Fibroblast of upper back skin (primary cell): ENCODE results near the gene SIM2.

Source experiments
- DNase-seq: peaks from one replicate; pipeline ENCODE4 v3.0.0-alpha.2; 2013

The SIM2 gene

DNA sequence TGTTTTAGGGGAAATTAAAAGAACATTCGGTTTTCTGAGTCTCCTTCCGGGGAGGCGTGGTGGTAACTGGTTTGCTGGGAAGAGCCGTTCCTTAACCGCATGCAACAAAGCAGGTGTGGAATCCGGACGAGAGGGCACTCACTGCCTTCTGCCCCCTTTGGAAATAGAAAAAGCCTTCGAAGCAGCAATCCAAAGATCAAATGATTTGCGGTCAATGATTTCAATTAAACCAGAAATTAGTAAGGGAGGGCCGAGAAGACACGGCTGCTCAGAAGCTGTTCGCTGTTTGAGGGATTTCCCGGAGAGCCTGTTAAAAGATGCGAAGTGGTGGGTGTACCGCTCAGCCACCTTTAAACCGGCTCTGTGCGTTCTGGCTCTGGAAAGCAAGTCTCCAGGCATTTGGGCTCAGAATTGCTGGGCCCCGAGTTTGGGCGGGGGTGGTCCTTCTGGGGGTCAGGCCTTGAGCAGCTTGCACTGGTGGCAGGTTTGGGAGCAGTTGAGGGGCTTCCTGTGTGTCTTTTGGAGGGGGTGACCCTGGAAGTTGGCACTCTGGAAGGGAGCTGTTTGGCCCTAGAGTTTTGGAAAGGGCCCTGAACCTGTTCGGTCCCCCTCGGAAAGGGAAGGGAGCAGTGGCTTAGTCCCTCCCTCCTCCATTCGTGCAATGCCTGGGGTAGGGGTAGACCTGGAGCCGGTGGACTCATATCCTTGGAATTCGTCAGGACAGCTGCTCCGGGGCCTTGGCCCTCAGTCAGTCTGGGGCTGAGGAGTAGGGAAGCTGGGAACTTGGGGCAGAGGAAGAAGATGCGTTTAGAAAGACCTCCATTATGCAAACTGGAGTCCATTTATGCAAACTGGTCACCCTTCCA, 3.1 kb downstream of the SIM2 start:
- DNase-seq, result peak; percentile 34

DNA sequence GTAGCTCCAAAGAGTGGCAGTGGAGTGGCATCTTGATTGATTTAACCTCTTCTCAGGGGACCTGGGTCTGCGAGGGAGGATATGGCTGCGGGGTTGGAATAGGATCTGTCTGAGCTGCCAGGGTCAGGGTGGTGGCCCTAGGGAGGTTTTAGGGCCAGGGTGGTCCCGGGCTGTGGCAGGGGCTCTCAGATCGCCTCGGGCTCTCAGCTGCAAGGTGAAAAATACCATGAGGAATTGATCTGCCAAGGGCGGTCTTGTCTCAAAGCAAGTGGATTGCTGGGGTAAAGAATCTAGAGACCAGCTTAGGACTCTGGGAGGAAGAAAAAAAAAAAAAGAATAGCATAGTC, 3.7 kb downstream of the SIM2 start:
- DNase-seq, result no peak

DNA sequence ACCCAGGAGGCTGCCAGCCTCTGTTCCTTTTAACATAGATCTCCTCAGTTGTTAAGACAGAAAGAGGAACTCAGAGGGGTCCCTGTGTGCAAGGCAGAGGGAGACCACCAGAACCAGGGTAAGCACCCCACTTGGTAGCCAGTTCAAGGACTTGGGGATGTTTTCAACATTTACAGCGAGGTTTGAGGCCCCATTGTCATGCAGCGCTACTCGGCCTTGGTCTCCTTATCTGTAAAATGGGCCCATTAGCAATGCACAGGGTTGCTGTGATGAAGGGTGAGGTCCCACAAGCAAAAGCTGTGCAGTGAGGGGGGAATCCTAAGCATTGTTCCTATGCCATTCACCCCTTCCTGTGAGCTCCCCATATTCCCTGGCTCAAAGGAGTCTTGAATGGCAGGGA, 4.2 kb downstream of the SIM2 start:
- DNase-seq, result no peak

DNA sequence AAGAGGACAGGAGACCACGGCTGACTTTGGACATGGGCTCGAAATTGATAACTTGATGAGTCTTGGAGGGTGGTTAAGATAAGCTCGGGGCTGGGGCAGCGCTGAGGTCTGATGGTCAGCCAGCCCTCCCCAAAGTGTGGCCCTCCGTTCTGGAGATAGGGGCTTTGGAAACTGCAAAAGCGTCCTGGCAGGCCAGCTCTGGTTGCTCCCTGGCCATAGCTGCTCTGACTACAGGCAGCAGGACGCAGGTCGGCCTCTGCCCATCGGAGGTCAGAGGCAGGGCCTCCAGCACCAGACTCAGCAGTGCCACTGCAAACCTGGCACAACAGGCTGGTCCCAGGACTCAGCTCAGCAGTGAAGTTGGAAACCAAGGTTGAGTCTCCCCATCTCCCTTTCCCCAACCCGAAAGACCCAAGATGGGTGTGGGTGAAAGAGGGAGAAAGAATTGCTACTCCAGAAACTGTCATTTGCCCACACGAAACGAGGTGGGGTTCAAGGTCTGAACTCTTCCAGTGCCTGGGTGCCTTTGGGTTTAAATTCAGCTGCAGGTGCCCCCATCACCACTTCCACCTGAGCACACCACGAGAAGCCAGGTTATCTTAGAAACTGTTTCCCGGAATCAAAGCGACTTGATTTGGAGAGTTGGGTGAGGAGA, 4.8 kb downstream of the SIM2 start:
- no peak for DNase-seq

DNA sequence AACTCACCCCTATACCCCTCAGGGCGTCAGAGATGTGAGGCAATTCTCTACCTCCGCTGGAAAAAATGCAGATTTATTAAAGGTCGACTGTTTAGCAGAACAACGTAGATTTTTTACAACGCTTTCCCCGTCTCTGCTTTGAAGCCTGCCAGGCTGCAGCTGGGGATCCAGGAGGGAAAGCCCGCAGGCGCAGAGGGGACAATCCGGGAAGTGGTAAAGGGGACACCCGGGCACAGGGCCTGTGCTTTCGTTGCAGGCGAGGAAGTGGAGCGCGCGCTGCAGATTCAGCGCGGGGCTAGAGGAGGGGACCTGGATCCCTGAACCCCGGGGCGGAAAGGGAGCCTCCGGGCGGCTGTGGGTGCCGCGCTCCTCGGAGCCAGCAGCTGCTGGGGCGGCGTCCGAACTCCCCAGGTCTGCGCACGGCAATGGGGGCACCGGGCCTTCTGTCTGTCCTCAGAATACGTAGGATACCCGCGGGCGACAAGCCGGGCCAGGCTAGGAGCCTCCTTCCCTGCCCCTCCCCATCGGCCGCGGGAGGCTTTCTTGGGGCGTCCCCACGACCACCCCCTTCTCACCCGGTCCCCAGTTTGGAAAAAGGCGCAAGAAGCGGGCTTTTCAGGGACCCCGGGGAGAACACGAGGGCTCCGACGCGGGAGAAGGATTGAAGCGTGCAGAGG, 5.5 kb downstream of the SIM2 start:
- DNase-seq, result no peak

DNA sequence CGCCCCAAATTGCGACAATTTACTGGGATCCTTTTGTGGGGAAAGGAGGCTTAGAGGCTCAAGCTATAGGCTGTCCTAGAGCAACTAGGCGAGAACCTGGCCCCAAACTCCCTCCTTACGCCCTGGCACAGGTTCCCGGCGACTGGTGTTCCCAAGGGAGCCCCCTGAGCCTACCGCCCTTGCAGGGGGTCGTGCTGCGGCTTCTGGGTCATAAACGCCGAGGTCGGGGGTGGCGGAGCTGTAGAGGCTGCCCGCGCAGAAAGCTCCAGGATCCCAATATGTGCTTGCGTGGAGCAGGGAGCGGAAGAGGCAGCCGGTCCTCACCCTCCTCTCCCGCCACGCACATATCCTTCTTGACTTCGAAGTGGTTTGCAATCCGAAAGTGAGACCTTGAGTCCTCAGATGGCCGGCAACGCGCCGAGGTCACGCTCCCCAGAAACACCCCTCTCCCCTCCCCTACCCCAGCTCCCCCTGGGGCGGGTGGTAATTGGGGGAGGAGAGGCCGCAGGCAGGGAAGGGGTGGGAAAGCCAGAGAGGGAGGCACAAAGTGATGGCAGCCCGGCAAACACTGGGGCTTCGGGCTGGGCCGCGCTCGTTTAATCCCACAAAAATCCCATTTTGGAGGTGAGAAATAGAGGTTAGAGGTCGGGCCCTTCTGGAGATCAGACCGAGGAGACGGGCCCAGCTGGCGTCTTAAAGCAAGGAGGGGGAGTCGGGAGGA, 6.2 kb downstream of the SIM2 start:
- DNase-seq, result no peak

DNA sequence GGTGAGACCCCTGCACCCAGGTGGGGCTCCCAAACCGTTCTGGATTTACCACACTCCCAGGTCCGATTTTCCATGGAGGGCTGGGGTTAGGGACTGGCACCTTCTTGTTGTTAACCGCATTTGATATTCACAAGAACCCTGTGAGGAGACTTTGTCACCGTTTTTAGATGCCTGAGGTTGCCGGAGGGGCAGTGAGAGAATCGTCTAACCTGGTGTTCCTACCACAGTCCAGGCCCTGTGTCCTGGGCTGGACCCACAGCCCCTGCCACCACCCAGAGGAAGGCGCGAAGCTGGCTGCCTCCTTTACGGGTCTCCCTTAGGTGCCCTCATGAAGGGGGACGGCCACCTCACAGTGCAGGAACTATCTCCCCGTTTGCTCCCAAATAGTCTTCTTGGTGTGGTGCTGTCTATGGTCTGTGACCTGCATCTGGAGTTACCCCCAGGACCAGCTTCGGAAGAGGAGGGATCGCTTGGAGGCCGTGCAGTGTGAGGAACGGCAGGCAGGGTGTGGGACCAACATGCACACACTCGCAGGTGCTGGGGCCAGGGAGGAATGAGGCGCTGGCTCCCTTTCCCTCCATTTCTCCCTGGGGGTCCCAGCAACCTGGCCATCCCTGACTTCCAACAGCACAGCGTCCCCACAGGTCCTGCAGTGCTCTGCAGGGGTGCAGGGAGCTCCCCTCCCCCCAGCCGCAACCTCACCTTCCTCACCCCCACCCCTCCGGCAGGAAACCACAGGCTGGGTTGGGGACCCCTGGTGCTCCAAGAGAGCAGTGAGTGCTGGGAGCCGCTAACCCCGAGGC, 7.0 kb downstream of the SIM2 start:
- DNase-seq, result no peak

DNA sequence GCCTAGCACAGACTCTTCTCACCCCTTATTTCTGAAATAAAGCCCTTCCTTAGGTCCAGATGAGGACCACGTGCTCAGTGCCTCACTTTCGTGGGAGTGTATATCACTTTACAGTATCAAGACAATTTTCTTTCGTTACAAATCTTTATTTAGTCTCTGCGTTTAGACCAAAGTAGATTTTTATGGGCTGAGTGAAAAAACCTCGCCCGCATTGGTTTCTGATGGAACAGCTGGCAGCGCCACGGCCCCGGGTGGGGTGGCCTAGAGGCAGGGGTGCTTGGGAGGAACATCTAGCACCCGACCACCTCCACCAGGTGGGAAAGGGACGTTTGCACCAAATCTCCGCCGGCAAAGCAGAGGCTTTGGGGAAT, 7.6 kb downstream of the SIM2 start:
- no peak for DNase-seq

DNA sequence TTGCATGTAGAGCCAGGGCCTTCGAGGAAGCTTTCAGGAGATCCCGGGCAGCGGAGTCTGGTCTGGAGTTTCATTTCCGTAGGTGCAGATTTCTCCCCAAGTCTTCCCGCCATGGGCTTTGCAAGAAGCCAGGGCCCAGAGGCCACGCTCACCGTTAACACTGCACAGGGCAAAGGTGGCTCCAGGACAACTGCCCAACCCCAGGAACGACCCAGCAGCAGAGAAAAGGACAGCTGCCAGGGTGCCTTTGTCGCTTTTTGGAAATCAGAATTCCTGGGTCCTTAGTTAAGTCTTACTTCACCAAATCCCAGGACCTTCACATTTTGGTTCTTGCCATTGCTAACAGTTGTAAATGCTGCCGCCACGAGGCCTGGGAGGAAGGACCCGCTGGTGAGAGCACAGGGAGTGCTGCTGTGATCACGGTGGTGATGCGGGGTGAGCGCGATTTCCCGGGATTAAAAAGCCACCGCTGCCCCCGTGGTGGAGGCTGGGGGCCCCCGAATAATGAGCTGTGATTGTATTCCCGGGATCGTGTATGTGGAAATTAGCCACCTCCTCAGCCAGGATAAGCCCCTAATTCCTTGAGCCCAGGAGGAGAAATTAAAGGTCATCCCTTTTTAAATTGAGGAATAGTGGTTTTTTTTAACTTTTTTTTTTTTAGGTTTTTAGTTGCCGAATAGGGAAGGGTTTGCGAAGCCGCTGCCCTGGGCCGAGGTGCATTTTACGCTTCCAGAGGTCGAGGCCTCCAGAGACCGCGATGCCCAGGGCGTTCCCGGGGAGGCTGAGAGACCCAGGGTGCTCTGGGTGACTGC, 8.2 kb downstream of the SIM2 start:
- DNase-seq, result peak; percentile 14

DNA sequence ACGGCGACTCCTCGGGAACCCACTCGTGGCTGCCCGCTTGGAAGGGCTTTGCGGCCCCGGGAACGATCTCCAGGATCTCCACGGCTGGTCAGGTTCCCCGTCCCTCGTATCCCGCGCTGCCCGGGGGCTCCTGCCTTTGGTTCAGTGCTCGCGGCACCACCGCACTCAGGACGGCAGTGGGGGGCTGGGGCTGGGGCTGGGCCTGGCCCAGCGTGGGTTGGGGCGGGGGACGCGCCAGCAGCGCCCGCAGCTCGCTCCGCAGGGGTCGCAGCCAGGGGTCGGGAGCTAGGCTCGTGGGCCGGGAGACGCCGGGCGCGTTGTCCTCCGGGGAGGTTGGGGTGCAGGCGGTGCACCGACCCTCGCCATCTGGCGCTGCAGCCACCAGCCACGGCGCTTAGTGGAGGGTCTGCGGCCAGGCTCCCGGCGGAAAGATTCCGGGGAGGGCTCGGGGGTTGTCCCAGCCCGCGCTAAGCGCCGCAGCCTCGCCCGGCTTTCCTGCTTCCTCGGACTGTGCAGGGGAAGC, 8.9 kb downstream of the SIM2 start:
- DNase-seq, result no peak

DNA sequence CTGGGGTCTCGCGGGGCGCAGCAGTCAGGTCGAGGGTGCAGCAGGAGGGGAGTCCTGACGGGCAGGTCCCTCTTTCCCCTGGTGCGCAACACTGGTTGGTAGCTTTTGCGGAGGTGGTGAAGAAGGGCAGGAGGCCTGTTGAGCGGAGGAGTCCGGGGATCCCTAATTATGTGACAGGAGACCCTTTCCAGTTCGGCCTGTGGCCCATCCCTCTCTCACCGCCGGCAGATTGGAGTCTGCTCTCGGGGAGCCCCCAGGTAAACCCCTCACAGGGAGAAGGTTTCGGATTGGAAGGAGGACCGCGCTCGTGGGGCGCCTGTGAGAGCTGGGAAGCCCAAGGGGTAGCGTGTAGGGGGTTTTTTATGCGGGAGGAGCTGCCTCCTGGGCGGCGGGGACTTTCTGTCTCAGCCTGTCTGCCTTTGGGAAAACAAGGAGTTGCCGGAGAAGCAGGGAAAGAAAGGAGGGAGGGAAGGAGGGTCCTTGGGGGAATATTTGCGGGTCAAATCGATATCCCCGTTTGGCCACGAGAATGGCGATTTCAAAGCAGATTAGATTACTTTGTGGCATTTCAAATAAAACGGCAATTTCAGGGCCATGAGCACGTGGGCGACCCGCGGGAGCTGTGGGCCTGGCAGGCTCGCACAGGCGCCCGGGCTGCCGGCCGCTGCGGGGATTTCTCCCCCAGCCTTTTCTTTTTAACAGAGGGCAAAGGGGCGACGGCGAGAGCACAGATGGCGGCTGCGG, 9.5 kb downstream of the SIM2 start:
- no peak for DNase-seq

DNA sequence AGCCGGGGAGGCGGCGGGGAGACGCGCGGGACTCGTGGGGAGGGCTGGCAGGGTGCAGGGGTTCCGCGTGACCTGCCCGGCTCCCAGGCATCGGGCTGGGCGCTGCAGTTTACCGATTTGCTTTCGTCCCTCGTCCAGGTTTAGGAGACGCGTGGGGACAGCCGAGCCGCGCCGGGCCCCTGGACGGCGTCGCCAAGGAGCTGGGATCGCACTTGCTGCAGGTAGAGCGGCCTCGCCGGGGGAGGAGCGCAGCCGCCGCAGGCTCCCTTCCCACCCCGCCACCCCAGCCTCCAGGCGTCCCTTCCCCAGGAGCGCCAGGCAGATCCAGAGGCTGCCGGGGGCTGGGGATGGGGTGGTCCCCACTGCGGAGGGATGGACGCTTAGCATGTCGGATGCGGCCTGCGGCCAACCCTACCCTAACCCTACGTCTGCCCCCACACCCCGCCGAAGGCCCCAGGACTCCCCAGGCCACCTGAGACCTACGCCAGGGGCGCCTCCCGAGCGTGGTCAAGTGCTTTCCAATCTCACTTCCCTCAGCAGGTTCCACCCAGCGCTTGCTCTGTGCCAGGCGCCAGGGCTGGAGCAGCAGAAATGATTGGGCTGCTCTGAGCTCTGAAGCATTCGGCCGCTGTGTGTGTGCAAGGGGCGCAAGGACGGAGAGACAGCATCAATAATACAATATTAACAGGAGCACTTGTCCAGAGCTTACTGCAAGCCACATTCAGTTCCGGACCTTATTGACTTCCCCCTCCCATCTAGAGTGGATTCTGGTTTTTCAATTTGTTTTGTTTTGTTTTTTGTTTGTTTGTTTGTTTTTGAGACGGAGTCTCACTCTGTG, 10.3 kb downstream of the SIM2 start:
- DNase-seq, result no peak

DNA sequence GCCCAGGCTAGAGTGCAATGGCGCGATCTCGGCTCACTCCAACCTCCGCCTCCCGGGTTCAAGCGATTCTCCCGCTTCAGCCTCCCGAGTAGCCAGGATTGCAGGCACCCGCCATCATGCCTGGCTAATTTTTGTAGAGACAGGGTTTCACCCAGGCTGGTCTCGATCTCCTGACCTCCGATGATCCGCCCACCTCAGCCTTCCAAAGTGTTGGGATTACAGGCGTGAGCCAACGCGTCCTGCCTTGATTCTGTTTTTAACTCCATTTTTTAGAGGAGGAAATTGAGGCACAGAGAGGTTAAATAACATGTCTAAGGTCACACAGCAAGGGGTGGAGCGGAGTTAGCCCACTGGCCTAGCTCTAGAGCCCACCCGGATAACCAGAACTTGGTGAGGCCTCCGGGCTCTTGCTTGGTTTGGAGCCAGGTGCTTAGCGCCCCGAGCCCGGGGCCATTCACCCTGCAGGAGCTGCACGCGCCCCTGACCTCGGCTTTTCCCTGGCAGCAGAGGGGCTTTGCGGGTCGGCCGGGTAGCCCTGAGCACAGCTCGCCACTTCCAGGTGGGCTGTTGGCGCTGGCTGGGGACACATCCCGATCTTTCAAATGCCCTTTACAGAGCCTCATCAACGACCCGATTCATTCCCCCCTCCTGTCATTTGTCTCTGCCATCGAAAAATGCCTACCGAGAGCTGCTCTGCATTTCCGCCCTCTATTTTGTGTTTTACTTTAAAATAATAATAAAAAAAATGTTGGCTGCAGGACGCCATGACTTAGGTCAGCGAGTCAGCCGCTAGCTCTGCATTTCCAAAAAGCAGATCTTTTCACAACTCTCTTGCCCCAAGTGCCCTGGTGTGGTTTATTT, 11.2 kb downstream of the SIM2 start:
- no peak for DNase-seq

DNA sequence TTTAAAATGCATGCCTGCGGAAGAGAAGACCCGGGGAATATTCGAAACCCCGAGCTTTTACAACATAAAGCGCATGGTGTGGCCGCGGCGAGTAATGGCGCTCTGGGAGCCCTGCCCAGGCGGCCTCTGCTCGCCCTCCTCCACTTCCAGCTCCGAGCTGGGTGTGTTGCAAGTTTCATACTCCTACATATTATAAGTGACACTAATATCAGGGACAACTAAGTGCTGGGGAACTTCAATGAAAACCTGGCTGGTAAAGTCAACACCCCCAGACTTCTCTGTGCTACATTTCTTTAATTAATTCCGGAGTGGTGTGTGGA, 11.8 kb downstream of the SIM2 start:
- no peak for DNase-seq

DNA sequence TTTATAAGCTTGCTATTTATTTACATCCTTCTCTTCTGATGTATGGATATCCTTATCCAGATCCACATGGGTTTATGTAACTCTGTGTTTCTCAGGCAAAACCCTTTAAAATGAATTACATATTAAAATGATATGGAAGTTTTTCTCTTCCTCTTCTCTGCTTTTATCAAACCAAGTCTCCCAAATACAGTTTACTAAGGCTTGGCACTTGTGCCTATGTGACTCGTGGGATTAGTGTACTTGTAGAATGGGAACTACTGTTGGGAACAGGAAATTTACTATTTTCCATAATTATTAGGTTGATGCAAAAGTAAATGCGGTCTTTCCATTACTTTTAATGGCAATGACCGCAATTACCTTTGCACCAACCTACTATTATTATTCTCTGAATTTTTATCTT, 14.8 kb downstream of the SIM2 start:
- DNase-seq, result no peak

DNA sequence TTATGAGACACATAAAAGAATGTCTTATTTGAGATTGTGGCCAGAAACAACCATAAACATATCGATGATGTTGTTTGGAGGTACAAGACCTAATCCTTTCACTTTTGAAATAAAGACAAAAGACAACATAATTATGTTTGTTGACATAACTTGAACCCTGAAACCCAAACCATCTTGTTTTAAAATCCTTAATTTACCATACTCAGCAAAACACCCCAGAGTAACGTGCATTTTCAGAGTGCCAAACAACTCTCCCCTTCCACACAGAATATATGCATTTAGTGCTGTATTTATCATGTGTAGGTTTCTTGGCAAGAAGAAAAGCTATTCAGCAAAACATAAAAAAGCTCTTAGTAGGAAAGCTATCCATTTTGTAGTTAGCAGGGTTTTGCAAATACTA, 17.5 kb downstream of the SIM2 start:
- DNase-seq, result no peak

DNA sequence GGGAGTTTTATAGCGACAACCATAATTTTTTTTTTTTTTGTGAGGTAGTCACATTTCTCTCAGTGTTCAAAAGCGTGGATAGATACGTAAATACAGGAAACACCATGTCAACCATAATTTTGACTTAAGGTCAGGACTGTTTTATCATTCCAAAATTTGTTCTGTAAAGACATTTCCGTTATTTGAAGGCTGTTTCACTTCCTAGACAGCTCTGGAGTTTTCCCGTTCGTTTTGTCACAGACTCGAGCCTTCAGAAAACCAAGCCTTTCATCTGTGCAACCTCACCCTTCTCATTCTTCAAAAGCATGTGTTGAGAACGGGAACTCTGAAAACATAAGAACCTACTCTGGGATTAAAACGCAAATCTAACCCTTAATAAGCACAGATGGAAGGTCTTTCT, 17.9 kb downstream of the SIM2 start:
- DNase-seq, result no peak

DNA sequence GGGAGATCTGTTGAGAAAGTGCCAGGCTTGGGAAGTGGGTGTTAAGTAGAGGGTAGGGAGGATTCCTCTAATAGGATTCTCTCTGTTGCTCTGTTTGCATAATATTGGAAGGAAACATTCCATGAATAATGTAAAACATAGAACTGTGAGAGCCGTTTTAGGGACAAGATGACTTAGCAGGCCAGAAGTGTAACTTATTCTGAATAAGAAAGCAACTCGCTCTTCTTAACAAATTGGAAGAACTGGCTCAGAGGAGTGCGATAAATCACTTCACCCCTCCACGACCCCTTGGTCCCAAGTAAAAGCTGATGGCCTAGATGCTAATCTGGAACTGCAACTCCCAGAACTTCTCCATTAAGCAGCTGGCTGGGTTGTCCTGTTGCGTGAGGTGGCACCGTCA, 19.1 kb downstream of the SIM2 start:
- DNase-seq, result no peak

DNA sequence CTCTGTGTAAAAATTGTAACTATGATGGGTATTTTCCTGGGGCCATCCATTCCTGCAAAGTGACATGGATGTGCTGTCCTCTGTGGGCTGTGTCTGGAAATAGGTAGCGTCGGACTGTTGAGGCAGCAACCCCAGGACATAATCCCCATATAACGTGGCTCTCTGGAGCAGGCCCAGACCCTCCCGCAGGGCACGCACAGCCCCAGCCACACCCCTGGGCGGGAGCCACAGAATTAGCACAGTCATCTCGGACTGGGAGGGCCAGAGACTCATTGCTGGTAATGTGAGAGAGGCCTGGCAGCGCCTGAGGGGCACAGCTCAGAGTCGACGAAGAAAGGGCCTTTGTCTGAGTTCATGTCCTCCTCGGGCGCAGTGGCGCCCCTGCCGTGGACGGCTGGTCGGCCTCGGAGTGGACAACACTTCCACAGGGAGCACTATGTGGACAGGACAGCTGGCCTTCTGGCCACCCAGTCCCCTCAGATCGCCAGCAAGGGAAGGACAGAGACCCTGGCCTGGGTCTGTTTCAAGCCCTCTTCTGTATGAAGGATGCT, 20.1 kb downstream of the SIM2 start:
- DNase-seq, result no peak
